ENCODE results near the gene SNX5. TPM values are rescaled to one million over a fixed set of nuclear protein-coding genes. Genes with fewer than 3 reads are reported as not detected.
A peak's percentile ranks its signal among the peaks of the same experiment; 100 is the strongest.

SNX5 gene
- total RNA-seq (2014; rRNA removed; shearing (Covaris generic)), result 107 and 165 TPM in 2 replicates

DNA sequence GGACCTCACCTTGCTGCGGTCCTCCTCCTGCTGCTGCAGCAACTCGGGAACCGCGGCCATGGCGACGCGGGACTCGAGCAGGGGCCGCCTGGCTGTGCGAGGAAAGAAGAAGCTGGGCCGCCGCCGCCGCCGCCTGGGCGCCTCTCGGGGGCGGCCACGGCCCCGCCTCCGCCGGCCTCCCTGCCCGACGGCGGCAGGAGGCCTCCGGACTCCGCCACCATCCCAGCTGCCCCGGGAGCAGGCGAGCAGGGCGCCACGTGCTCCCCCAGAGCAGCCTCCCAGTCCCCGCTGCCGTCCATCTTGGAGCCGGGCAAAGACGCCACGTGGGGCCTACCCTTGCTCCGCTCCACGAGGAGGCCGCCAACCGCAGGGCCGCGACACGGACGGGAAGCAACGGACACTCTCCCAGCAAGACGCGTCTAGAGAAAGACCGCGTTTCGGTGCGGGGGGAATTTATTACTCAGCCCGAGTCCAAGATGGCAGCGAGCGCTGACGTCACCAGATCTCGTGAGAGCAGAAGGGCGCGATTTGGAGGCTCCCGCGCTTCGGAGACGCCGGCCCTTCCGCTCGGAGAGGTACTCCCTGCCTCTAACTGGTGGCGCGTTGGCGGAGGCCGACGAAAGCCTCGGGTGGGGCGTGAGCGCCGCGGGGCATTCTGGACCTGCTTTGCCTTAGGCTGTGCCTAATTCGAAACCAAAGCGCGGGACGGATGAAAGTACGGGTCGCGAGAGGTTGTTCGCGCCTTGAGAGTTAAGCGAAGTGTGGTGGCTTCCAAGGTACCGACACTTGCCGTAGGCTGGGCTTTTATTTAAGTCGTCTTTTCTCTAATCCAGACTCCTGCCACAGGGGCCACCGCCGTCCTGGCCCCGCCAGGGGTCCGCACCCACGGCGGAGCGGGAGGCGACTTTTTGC lies at the start of gene SNX5, which contains the start of gene MGME1:
TSS of gene SNX5 (minus strand) at position 429 of the 912 bp plus-strand sequence. CDS start at position 60, 369 bp downstream.
TSS of gene MGME1 (plus strand) at position 653 of the 912 bp plus-strand sequence. CDS start 842 bp downstream, outside the sequence.
- DNase-seq (ENCODE audit: low read depth), result peak; percentile 100

DNA sequence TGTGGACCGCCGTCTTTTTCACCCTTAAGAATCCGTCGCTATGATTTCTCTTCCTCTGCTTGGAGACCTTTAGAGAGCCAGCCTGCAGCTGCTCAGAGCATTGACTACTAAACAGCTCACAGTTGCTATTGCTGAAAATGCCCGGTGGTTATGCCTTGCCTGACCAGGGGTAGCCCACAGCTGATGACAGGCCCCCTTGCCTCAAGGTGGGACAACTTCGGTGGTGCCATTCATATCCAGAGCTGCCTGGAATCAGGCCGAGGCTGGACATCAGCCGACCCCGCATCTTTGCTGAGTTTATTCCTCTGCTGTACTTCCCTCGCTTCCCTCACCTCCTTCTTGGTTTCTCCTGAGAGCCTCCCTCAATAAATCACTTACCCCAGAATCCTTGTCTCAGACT lies 49.5 kb upstream of the SNX5 start:
- no peak for DNase-seq (ENCODE audit: low read depth)

DNA sequence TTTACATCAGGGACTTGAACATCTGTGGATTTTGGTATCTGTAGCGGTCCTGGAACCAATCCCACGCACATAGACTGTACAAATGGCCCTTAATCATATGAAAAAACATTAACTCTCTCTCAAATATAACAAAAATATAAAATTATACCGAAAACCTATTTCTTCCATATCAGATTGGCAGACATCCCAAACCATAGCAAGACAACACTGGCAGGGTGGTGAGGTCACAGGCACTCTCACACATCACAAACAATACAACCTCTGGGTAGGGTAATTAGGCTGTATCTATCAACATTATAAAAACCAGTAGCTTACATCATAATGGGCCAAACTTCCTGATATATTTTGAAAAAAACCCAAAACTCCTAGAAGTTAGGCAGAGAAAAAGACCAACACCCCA lies 48.2 kb upstream of the SNX5 start:
- DNase-seq (ENCODE audit: low read depth), result no peak

DNA sequence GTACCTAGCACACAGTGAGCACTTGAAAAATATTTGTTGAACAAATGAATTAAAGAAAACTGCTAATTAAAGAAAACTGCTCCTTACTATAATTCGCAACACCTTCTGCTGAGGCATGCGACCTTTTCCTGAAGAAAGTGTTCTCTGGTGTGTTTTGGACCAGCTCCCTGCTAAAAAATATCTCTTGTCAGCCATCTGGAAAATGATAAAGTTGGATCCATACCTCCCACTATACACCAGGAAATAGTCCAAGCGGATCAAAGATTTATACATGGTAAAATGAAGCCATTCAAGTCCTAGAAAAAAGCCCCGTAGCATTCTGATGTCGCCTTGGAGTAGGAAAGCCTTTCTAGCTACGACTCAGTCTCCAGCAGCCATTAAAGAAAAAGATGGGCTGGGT lies 45.8 kb upstream of the SNX5 start:
- DNase-seq (ENCODE audit: low read depth), result no peak

DNA sequence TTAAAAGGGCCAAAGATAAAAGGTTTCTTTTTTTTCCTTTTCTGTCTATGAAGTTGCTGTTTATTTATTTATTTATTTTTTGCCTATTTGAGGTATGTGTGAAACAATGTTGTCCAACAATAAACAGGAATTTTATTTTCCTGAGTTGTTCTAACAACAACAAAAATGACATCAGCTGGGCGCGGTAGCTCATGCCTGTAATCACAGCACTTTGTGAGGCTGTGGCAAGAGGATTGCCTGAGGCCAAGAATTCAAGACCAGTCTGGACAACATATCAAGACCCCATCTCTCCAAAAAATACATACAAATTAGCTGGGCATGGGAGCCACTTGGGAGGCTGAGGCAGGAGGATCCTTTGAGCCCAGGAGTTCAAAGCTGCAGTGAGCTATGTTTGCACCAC lies 44.3 kb upstream of the SNX5 start:
- DNase-seq (ENCODE audit: low read depth), result no peak

DNA sequence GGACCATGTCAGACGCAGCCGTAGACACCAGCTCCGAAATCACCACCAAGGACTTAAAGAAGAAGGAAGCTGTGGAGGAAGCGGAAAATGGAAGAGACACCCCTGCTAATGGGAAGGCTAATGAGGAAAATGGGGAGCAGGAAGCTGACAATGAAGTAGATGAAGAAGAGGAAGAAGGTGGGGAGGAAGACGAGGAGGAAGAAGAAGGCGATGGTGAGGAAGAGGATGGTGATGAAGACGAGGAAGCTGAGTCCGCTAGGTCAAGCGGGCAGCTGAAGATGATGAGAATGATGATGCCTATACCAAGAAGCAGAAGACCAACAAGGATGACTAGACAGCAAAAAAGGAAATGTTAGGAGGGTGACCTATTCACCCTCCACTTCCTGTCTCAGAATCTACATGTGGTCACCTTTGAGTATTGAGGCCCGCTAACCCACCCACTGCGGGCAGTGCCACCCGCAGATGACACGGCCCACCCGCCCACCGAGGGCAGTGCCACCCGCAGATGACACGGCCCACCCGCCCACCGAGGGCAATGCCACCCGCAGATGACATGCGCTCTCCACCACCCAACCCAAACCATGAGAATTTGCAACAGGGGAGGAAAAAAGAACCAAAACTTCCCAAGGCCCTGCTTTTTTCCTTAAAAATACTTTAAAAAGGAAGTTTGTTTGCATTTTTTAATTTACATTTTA lies 43.5 kb upstream of the SNX5 start:
- no peak for DNase-seq (ENCODE audit: low read depth)

DNA sequence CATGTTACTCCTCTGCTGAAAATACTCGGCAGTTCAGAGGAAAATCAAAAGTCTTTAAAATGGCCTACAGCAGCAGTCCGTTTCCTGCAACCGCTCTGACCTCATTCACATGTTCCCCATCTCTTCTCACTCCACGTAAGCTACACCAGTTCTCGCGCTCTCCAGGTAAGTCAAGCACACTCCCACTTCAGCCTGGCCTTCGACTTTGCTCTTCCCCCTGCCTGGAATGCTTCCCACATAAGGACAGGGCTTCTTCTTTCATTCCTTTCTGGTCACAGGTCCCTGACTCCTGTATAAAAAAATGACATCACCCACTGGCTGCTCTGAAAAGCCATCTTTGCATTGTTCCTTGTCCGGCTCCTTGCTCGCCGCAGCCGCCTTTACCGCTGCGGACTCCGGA lies 42.9 kb upstream of the SNX5 start:
- no peak for DNase-seq (ENCODE audit: low read depth)

DNA sequence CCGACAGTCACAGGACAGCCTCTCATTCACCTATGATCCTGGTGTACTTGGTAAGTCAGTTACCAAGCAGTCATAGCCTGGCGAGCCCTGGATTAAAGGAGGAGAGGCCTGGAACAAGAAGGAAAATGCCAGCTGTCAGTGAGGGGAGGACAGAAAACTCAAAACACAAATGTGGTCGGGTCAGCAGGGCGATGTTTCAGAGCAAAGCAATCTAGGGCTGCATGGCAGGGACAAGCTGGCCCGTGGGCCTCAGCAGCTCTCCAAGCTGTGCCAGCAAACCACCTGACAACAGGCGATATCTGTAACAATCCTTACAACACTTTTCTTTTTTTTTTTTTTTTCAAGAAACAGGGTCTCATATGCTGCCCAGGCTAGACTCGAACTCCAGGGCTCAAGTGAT lies 40.5 kb upstream of the SNX5 start:
- DNase-seq (ENCODE audit: low read depth), result no peak

DNA sequence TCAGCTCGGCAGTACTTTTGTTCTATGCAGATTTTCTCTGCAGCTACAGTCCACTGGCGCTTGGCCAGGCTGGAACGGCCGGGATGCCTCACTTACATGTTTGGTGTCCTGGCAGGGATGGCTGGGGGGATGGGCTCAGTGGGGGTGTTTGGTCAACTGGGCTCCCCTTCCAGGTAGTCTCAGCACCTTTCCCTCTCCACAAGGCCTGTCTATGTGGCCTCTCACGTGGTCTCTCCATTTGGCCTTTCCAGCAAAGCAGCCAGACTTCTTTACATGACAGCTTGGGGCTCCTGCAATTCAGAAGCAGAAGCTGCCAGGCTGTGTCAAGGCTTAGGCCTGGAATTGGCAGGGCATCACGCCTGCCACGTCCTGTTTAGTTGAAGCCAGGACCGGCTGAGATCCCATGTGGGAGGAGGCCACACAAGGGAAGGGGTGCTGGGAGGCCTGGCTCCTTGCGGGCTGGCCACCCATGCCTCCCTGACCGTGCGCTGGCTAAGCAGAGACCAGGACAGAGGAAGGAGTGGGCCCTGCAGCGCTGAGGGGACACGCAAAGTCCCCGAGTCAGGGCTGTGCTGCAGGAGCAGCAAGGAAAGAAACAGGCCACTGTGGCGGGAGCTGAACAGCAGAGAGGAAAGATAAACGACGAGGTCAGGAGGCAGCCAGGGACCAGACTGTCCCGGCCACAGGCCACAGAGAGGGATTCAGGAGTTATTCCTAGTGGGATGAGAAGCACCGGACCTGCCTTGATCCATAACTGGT lies 39.1 kb upstream of the SNX5 start:
- DNase-seq (ENCODE audit: low read depth), result no peak

DNA sequence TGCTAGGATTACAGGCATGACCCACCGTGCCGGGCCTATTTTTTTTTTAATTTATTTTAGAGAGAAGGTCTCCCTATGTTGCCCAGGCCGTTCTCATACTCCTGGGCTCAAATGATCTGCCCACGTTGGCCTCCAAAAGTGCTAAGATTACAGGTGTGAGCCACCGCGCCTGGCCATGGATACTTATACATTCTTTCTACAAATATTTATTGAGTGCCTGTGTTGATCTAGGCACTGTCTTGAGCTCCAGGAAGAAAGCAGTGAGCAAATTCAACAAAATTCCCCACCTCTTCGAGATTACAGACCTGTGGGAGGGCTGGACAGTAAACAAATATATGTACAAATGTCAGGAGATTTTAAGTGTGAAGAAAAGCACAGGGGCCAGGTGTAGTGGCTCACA lies 38.1 kb upstream of the SNX5 start:
- no peak for DNase-seq (ENCODE audit: low read depth)

DNA sequence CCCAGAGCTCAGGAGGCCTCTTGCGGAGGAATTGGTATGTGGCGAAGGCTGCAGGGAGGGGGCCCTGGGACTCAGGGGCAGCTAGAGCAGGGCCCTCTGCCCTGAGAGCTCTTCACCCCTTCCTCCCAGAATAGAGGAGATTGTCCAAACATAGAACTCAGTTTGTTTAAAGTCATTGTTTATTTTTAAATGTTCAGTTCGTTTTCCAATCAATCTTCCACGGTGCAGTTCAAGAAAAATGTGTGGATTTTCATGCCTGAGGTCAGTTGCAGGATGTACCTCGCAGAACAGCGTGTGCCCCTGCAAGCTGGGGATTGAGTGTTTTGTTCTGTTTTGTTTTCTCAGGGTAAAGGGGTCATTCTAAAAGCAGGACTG lies 37.4 kb upstream of the SNX5 start:
- no peak for DNase-seq (ENCODE audit: low read depth)

DNA sequence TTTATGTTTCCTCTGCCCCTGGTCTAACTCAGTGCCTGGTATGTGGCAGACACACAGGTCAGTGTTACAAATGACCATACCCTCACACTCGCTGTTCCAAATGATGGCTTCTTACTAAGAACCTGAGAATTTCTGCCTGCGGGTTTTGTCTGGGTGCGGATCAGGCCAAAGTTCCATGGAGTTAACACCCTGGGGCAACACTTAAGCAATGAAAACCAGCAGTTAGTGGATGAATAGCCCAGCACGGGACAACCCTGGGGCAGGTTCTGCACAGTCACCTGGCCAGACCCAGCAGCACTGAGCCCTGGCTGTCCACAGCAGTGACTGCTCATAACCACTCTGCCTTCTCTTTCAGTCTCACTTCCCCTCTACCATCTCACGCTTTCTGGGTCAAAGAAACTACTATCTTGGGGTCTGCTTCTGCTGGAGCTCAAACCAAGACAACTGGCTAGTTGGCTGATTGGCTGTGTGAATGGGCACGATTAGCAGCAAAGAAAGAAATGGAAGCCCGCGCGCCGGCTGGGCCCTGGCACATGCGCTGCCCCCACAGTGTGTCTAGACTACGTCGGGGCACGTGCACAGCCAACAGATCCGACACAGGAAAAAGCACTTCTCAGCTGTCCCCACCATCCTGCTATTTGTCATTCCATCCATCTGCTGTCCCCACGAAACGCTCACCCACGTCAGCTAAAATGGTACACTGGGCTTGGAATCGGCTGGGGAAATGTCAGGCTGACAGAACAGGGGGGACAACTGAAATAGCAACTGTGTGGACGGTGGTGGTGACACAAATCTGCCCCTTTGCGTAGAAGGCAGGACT lies 36.8 kb upstream of the SNX5 start:
- peak; percentile 27 for DNase-seq (ENCODE audit: low read depth)

DNA sequence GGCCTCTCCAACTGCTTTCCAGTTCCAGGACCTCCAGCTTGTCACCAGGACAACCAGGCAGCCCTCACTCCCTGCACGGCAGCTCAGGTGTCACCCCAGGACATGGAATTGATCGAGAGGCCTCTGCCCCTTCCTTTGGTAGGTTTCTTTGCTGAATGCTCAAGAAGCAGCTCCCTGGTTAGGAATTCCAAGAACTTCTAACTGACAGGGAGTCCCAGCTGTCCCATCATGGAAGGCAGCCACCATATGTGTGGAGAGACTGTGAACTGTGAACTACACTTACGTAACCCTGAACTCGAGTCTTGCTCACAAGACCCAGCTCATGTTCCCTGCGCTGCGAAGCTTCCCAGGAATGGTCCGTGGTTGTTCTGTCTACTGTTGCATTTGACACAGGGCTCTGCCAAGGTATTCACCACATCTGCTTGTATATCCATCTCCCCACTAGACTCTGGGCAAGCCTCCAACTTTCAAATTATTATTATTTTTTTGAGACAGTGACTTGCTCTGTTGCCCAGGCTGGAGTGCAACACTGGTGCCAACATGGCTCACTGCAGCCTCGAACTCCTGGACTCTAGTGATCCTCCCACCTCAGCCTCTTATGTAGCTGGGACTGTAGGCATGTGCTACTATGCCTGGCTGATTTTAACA lies 35.9 kb upstream of the SNX5 start:
- no peak for DNase-seq (ENCODE audit: low read depth)

DNA sequence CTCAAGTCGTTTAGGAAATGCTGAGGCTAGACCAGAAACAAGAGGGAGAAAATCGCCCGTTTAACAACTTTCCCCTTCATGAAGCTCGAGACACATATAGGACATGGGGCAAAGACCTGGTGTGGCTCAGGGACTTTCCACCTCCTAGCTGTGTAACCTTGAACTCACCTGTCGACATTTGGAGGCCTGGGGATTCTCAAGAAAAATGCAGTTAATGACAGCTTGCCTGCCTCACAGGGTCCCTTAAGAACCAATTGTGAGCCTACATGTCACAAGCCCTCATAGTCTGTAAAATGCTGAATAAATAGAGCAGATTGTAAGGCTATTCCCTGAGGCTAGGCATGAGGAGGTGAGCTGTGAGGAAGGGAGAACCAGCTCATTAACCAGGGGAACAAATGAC lies 35.3 kb upstream of the SNX5 start:
- no peak for DNase-seq (ENCODE audit: low read depth)

DNA sequence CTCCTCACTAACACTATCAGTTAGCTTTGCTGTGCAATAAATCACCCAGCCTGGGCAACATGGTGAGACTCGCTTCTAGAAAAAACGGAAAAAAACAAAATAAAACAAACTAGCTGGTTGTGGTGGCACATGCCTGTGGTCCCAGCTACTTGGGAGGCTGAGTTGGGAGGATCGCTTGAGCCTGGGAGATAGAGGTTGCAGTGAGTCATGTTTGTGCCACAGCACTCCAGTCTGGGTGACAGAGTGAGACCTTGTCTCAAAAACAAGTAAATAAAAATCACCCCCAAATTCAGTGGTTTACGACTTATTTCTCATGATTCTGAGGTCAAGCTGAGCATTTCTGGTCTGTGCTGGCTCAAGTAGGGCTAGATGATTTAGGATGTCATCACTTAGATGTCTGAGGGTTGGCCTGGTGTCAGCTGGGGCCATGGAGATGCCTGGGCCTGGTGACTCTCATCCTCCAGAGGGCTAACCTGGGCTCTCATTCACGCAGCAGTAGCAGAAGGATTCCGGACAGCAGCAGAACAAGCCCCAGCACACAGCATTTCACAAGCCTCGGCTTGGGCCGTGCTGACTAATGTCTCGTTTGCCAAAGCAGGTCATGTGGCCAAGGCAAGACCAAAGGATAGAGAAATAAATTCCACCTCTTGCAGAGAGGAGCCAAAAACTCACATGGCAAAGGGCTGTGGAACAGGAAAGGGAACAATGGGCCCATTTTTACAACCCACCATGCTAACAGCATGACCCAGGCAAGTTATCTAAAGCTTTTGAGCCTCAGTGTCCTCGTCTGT lies 32.7 kb upstream of the SNX5 start:
- DNase-seq (ENCODE audit: low read depth), result peak; percentile 81

DNA sequence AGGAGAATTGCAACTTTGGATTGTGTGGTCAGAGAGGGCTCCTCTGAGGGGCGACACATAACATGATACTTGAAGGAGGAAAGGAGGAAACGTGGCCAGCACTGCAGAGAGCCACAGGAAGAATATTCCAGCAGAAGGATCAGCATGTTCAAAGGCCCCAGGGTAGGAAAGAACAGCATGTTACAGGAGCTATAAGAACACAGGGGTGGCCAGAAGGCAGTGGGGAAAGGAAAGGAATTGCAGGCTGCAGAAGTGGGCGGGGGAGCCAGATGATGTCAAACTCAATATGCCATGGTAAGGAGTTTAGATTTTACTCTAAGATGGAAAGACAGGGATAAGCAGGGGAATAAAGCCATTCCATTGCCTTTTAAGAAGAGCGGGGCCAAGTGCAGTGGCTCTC lies 31.0 kb upstream of the SNX5 start:
- DNase-seq (ENCODE audit: low read depth), result no peak

DNA sequence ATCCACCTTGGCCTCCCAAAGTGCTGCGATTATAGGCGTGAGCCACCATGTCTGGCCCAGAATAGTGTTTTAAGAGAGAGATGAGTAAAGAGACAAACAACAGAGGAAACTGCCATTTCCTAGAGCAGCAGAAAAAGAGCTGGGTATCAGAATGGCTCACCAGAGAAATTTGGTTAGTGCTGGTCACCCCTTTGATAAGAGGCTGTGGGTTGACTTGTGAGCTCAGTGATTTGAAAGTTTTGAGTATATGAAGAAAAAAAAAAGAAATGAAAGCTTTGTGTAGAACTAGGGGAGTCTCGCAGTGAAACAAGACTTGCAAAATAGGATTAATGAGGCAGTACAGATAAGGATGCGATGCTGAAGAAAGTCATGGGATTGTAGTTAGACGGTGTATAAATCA lies 29.9 kb upstream of the SNX5 start:
- DNase-seq (ENCODE audit: low read depth), result no peak

DNA sequence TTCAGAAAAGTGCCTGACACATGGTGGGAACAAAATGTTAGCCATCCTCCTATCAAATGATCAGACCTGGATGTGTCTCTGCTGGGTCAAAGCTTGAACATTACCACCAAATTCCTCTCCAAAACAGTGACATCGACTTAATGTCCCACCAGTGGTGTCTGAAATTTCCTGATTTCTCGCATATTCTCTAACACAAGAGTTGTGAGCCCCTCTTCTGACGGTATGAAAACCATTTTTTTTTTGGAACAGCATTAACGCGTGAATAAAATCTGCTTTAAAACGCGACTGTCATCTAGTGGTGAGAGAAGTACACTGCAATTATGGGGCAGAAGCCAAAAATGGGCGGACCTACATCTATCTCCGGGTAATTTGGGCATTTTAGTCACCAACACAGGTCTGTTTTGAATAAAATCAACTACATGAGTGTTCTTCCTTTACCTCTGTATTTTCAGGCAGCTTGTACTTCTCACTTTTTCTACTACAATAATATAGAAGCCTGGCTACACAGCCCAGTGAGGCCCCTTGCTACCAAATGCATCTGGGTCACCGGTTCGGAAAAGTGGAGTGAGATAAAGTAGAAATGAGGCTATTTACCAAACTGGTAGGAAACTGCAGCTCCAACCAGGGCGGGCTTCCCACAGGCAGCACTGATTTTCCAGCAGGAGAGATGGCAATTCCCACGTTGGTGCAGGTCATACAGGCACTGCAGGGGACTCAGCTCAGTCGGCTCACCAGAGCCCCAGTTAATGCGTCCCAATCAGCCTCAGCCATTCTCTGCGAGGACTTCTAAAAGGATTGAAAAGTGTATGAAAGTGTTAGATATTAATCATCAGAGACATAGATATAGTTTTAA lies 27.6 kb upstream of the SNX5 start:
- DNase-seq (ENCODE audit: low read depth), result peak; percentile 71

DNA sequence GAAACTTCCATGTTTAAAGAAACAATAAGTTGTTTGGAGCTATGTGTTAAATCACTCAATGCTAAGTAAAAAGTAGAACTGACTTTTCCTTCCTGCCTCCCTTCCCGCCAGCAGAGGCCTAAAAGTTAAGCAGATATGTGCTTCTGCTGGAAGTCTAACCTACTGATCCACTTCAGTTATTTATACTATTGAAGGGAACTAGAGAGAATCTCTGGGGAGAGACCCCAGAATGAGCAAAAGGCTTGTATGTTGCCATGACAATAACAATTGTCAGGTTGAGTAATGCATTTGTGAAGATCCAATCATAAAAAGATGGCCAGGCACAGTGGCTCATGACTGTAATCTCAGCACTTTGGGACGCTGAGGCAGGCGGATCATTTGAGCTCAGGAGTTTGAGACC lies 25.0 kb upstream of the SNX5 start:
- DNase-seq (ENCODE audit: low read depth), result peak; percentile 51
